ENCODE data around the gene NFIB. TPM values are rescaled to one million over a fixed set of nuclear protein-coding genes. Genes with fewer than 3 reads are reported as not detected.

NFIB gene
- total and polyA plus RNA-seq, 2 of the 8 experiments (the other 6 are each of a cell fraction or from before 2014, with no cell fraction given), result 2.6 to 13.1 TPM

- H3K18ac ChIP-seq (ENCODE audit: extremely low read depth, low read length), result peak overlapping the region; percentile 89
- peak overlapping the region; percentile 95 for H4K8ac ChIP-seq (ENCODE audit: extremely low read depth, insufficient read depth, low read length)
- CTCF ChIA-PET (ENCODE audit: partially characterized antibody), result interaction anchor here (0.7 to 3.4 kb wide), 5 partner anchors 32 to 114 kb away, joined by 3 to 18 read pairs (median 5); no protein-coding TSS in a partner anchor
- TF ChIP-seq RFX5 (IDR thresholded peaks at IDR 0.05; ENCODE audit: borderline replicate concordance, low read depth, low read length) (no peak), CTCF (IDR thresholded peaks at IDR 0.05; ENCODE audit: control extremely low read depth in 1 of 3, insufficient read depth in 1 of 3, low read depth in 1 of 3, low read length in 3 of 3) (no peak), ASH2L (IDR thresholded peaks at IDR 0.05; ENCODE audit: low read length) (peak; percentile 39), CHD2 (IDR thresholded peaks at IDR 0.05; ENCODE audit: low read length) (no peak), SIRT6 (IDR thresholded peaks at IDR 0.05; ENCODE audit: low read length) (no peak), FOSL1 (IDR thresholded peaks at IDR 0.05; ENCODE audit: insufficient read depth, low read depth, low read length) (no peak), TBP (IDR thresholded peaks at IDR 0.05; ENCODE audit: low read depth, low read length) (no peak), CHD1 (IDR thresholded peaks at IDR 0.05; ENCODE audit: low read depth, low read length) (no peak), CREB1 (IDR thresholded peaks at IDR 0.05) (no peak)
These were observed 1.3 kb upstream of the NFIB start for GRCh38 chr9:14314929-14315874.

More at GRCh38 chr9:14314929-14315874, 1.3 kb upstream of the NFIB start:
- Histone ChIP-seq H2AK5ac (ENCODE audit: low read depth, low read length) (no peak overlapping the region), H3K4ac (replicated peaks; ENCODE audit: insufficient read length, low read depth, low read length) (peak overlapping the region; percentile 62), H3K36me3 (ENCODE audit: control insufficient read depth in 2 of 4, insufficient read depth in 4 of 4, low read length in 3 of 4) (no peaks in the 10 kb centered on the region), H3K4me1 (replicated peaks in 1 of 4; ENCODE audit: control insufficient read depth in 3 of 4, insufficient read depth in 4 of 4, low read length in 3 of 4) (peaks cover 10 to 24% (median 14%) of the 10 kb centered on the region in 4 experiments; a peak in 6 of 7 replicates), H3K9me3 (ENCODE audit: insufficient read depth in 2 of 2, low read depth in 1 of 2, low read length in 1 of 2) (no peaks in the 10 kb centered on the region), H3K14ac (ENCODE audit: insufficient read length) (no peak overlapping the region), H4K20me1 (replicated peaks in 1 of 2; ENCODE audit: control insufficient read depth in 1 of 2, insufficient read depth in 2 of 2, low read length in 2 of 2) (no peaks in the 10 kb centered on the region), H3K23ac (ENCODE audit: insufficient read length) (no peak overlapping the region), H4K5ac (ENCODE audit: insufficient read length, low read depth, low read length) (peak overlapping the region; percentile 87), H3K23me2 (ENCODE audit: low read depth, low read length) (peaks cover 12% of the 10 kb centered on the region), H3K4me3 (ENCODE audit: extremely low read depth in 1 of 4, insufficient read depth in 2 of 4, low read depth in 3 of 4, low read length in 4 of 4) (peak overlapping the region; percentile 62 to 85 (median 72)), H2BK12ac (ENCODE audit: low read depth, low read length) (no peak overlapping the region; the same call in 1 of the 2 replicates), H3K56ac (replicated peaks; ENCODE audit: insufficient read length, low read depth, low read length) (peak overlapping the region; percentile 81), H2BK5ac (ENCODE audit: low read depth, low read length) (peak overlapping the region; percentile 71), H3K27ac (ENCODE audit: low read depth, low read length) (peak overlapping the region; percentile 81; the same call in 1 of the 2 replicates), H2BK15ac (ENCODE audit: low read length) (no peak overlapping the region; the same call in 1 of the 2 replicates), H3K4me2 (ENCODE audit: insufficient read depth in 1 of 2, low read depth in 2 of 2, low read length in 2 of 2) (peak overlapping the region; percentile 83 to 90), H3K79me1 (ENCODE audit: low read depth, low read length) (no peaks in the 10 kb centered on the region), H4K91ac (replicated peaks; ENCODE audit: insufficient read length, low read length) (peak overlapping the region; percentile 77), H2BK20ac (ENCODE audit: low read length) (no peak overlapping the region), H3K9ac (replicated peaks in 1 of 4; ENCODE audit: extremely low read depth in 1 of 4, low read depth in 3 of 4, low read length in 3 of 4) (peak overlapping the region; percentile 74 to 89 (median 78)), H2BK120ac (replicated peaks; ENCODE audit: low read depth, low read length) (no peak overlapping the region), H3K27me3 (replicated peaks in 1 of 4; ENCODE audit: control insufficient read depth in 3 of 4, extremely low read depth in 1 of 4, insufficient read depth in 3 of 4, low read length in 3 of 4) (peaks cover 0 to 8% (median 0%) of the 10 kb centered on the region in 4 experiments; a peak in 3 of 7 replicates), H2AFZ (ENCODE audit: low read length) (no peak overlapping the region), H3K79me2 (ENCODE audit: control insufficient read depth in 1 of 2, insufficient read depth in 2 of 2, low read length in 2 of 2) (peaks cover 0 to 25% of the 10 kb centered on the region in 2 experiments; a peak in 3 of 4 replicates)
- WGBS, 2 experiments (ENCODE audit: extremely low coverage in 1 of 2, insufficient coverage in 1 of 2, insufficient read length in 1 of 2, insufficient replicate concordance in 2 of 2, low coverage in 1 of 2, low lambda C conversion rate in 2 of 2, missing lambda C conversion rate in 1 of 2), result 3% methylated on average over 17 of the region's 109 CpGs; no CpG with 5 or more reads in 1 of the 2 experiments
- POLR2A ChIA-PET (ENCODE audit: partially characterized antibody), result interaction anchor here (0.8 to 2.6 kb wide), 10 partner anchors 9 to 441 kb away, joined by 3 to 26 read pairs (median 4); no protein-coding TSS in a partner anchor
- FAIRE-seq, result no peak
- DNase-seq (ENCODE audit: low read depth in 1 of 2, low spot score in 2 of 2), result peak in 1 of 2 experiments; percentile 84
